GM21619 (cell line): Measurements from ENCODE around the gene EMP1.

ENCODE experiments used
- ATAC-seq: cut with Tn5 transposase; IDR thresholded peaks from one replicate; pipeline ENCODE4 v1.9.1; 2021; ENCODE audit not compliant: unreplicated experiment

Gene EMP1

DNA sequence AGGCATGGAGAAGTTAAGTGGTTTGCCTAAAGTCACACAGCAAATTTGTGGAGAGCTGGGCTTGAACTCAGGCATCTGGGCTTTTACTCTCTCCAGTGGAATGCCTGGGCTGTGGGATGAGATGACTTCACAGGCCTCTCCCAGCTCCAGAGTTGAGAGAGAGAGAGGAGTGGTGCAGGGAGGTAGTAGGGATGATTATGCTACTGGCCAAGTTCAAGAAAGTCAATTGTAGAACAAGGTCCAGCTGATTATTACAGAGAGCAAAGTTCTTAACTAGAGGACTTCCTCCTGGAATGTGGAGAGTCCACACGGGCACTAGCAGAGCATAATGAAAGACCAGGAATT lies 769 bp upstream of the EMP1 start:
- ATAC-seq, result no peak

- ATAC-seq, result no peak
These were observed 506 bp downstream of the EMP1 start for GRCh38 chr12:13197032-13197431.

GRCh38 chr12:13197526-13198143 lies 1.1 kb downstream of the EMP1 start:
- no peak for ATAC-seq

DNA sequence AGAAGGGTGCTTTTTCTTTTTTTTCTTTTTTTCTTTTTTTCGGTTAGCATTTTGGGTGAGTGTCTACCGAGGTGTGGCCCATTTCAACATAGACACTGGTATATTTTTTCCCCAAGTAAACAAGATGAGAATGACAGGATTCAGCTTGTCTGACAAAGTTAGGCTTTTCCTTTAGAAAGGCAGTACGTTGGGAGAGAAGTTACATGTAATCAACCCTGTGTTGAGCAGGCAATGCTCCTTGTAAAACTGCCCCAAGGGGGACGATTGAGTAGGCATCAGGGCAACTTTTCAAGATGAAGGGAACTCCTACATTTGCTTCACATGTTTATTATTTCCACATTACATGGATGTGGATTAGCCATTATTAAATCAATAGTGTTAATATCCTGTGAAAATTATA lies 1.7 kb downstream of the EMP1 start:
- no peak for ATAC-seq

GRCh38 chr12:13198876-13199275 lies 2.4 kb downstream of the EMP1 start:
- no peak for ATAC-seq

DNA sequence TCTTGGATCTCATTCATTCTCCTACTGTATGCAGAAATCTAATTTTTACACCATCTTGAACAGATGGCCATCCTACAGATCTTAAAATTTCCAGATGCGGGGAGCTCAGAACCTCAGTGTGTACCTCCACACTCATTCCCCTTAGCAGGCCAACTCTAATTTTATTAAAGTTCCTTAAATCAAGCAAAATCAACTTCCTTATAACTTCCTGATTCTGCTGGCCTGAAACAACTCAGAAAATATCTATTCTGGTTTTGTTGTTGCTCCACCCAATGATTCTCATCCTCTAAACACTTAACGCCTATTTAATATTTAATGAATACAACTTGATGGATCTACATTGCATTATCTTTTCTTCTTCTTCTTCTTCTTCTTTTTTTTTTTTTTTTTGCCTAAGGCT lies 3.1 kb downstream of the EMP1 start:
- no peak for ATAC-seq

- no peak for ATAC-seq
These were observed 4.3 kb downstream of the EMP1 start for GRCh38 chr12:13200841-13201240.

- no peak for ATAC-seq
These were observed 6.8 kb downstream of the EMP1 start for GRCh38 chr12:13203034-13203922.

DNA sequence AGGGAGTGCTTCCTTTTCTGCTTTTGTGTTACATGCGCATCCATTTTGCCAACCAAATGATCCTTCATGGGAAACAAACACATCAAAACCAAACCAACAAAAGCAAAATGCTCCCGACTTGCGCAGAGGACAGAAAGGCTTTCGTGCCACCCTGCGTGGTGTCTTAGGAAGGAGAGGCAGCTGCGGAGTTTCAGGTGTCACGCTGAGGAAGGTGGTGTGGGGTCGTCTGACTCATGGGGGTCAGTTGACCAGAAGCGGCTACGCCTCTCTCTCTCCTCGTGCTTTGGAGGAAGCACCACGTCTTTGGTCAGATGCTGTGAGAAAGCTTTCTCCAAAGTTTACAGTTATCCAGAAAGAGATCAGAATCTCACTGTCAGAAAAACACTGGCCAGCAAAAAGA lies 7.9 kb downstream of the EMP1 start:
- no peak for ATAC-seq

GRCh38 chr12:13205809-13206559 lies 9.5 kb downstream of the EMP1 start:
- no peak for ATAC-seq

- ATAC-seq, result no peak
These were observed 10.0 kb downstream of the EMP1 start for GRCh38 chr12:13206560-13206897.

GRCh38 chr12:13208533-13209435 lies 12.3 kb downstream of the EMP1 start:
- ATAC-seq, result no peak

- no peak for ATAC-seq
These were observed 13.1 kb downstream of the EMP1 start for GRCh38 chr12:13209436-13210235.

DNA sequence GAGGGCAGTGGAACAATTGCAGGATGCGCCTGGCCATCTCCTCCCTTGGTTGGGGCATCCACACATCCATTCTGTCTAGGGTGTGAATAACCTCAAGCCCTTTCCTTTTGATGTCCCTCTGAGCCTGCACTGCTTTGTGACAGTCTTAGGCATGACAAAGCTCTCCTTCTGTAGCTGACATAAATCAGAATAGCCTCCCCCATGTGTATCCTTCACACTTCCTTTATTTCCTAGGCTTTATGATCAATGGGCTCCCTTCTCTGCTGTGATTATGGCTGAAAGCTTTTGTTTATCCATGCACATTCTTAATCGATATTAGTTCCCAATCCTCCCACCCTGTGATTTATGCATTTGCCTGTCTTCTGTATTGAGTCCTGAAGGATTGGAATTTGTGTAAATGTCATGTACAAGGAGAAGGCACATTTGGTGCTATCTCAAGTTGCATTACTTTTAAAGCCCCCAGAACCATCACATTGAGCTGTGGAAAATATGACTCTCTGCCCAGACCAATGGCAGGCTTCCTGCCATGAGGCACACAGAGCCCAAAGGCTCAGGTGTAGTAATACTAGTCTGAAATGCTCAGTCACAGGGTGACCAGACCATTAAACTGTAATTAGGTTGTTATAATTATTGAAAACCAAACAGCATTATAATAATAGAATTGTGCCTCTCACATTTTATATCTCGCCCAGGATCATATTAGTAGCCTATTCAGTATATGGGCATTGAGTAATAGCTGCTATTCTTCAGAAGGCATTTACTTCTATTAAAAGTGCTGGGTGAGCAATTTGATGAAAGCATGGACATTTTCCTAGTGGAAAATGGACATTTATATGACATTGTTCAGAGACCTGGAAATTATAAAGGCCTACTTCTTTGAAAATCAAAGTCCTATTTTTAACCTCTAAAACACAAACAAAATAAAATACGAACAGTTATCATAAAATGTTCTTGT lies 14.0 kb downstream of the EMP1 start:
- ATAC-seq, result no peak

DNA sequence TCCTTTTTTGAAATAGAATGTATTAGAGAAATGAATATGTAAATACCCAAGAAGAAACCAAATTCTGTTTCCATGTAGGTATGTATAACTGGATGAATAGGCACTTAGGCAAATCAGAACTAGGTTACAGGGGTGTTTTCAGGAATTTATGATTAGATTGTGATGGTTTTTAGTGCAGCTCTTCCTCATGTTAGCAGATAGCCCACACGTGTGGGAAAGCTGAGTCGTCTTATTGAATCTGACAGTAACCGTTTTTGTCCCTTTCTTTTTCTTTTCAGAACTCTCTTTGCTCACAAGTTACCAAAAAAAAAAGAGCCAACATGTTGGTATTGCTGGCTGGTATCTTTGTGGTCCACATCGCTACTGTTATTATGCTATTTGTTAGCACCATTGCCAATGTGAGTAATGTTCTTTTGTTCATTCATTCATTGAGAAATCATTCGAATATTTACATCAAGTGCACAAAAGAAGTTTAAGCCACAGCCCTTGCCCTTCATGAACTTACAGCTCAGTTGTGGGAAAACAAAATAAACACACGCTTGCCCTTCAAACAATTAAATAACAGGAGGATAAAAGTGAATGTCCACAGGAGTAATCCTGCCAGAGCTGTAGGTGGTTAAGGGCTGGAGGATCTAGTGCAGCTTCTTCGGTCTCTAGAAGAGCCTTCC lies 14.8 kb downstream of the EMP1 start:
- ATAC-seq, result no peak

GRCh38 chr12:13211859-13212664 lies 15.5 kb downstream of the EMP1 start:
- ATAC-seq, result no peak

DNA sequence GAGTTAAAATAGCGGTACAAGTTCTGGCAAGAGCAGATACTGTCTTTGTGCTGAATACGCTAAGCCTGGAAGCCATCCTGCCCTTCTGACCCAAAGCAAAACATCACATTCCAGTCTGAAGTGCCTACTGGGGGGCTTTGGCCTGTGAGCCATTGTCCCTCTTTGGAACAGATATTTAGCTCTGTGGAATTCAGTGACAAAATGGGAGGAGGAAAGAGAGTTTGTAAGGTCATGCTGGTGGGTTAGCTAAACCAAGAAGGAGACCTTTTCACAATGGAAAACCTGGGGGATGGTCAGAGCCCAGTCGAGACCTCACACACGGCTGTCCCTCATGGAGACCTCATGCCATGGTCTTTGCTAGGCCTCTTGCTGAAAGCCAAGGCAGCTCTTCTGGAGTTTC lies 18.5 kb downstream of the EMP1 start:
- no peak for ATAC-seq

DNA sequence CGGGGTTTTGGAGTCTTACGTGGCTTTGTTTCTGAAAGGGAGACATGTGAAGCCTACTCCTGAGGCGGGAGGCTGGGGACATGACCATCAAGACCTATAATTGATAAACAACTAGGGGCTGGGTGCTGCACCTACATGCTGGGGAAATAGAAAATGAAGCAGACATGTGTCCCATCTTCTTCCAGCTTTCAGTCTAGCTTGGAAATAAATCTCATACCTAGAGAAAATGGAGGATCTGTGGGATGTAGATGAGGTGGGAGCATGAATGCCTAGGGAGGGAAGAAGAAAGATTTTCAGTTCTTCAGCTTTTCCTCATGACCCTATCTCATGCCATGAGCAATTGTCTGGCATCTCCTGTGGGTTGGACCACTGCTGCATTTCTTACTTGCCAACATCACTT lies 22.1 kb downstream of the EMP1 start:
- ATAC-seq, result no peak
